G401.6 (cell line): ENCODE results near the gene KIAA1614.
A peak's percentile ranks its signal among the peaks of the same experiment; 100 is the strongest.

Experiments
- FAIRE-seq: peaks from 2 replicates; lab custom pipeline; 2012; peaks lifted over from hg19 to GRCh38; lab: Jason Lieb, UNC

The KIAA1614 gene

GRCh38 chr1:180912801-180913565 lies at the start of gene KIAA1614:
TSS of gene KIAA1614 (plus strand) at chr1:180912897. CDS start at chr1:180913244, 347 bp downstream.
- no peak for FAIRE-seq

GRCh38 chr1:180863158-180863775 lies 49.4 kb upstream of the KIAA1614 start:
- peak; percentile 96 for FAIRE-seq

GRCh38 chr1:180881806-180882509 lies 30.7 kb upstream of the KIAA1614 start:
- FAIRE-seq, result peak; percentile 92

- no peak for FAIRE-seq
Measured at GRCh38 chr1:180884588-180885300, 28.0 kb upstream of the KIAA1614 start.

GRCh38 chr1:180886338-180886737 lies 26.4 kb upstream of the KIAA1614 start:
- no peak for FAIRE-seq

GRCh38 chr1:180887841-180888240 lies 24.9 kb upstream of the KIAA1614 start:
- no peak for FAIRE-seq

GRCh38 chr1:180888870-180889269 lies 23.8 kb upstream of the KIAA1614 start:
- FAIRE-seq, result no peak

- FAIRE-seq, result no peak
Measured at GRCh38 chr1:180889325-180889724, 23.4 kb upstream of the KIAA1614 start.

- FAIRE-seq, result no peak
Measured at GRCh38 chr1:180892272-180892671, 20.4 kb upstream of the KIAA1614 start.

GRCh38 chr1:180892675-180893074 lies 20.0 kb upstream of the KIAA1614 start:
- no peak for FAIRE-seq

- no peak for FAIRE-seq
Measured at GRCh38 chr1:180893614-180894013, 19.1 kb upstream of the KIAA1614 start.

GRCh38 chr1:180896161-180896560 lies 16.5 kb upstream of the KIAA1614 start:
- FAIRE-seq, result no peak

GRCh38 chr1:180898441-180899219 lies 14.1 kb upstream of the KIAA1614 start:
- no peak for FAIRE-seq

- FAIRE-seq, result no peak
Measured at GRCh38 chr1:180899262-180899661, 13.4 kb upstream of the KIAA1614 start.

- FAIRE-seq, result no peak
Measured at GRCh38 chr1:180901076-180901990, 11.4 kb upstream of the KIAA1614 start.

GRCh38 chr1:180902541-180902940 lies 10.2 kb upstream of the KIAA1614 start:
- FAIRE-seq, result no peak

- FAIRE-seq, result no peak
Measured at GRCh38 chr1:180905927-180906326, 6.8 kb upstream of the KIAA1614 start.

- FAIRE-seq, result no peak
Measured at GRCh38 chr1:180906511-180906910, 6.2 kb upstream of the KIAA1614 start.

- FAIRE-seq, result no peak
Measured at GRCh38 chr1:180907313-180908055, 5.2 kb upstream of the KIAA1614 start.
